GM23248 (cell line): ENCODE data around the gene PRPF38A.

ENCODE experiments used
- EZH2 ChIP-seq: fragments of 200-600 bp; sonication (generic); IDR thresholded peaks from 2 replicates; pipeline ENCODE4 v1.6.1; 2018; ENCODE audit warnings: antibody characterized with exemption, mild to moderate bottlenecking; ENCODE audit not compliant: insufficient read depth, poor library complexity, severe bottlenecking
- EZH2phosphoT487 ChIP-seq: fragments of 200-600 bp; sonication (generic); IDR thresholded peaks from 2 replicates; pipeline ENCODE4 v1.6.1; 2018; ENCODE audit warnings: antibody characterized with exemption, moderate library complexity, mild to moderate bottlenecking, low read depth; ENCODE audit not compliant: insufficient read depth

GRCh38 chr1:52423771-52424170 is 19.4 kb downstream of the PRPF38A start:
- TF ChIP-seq EZH2: no peak
- no peak for TF ChIP-seq EZH2phosphoT487
